Left cardiac atrium (tissue), 4 donors: Measurements from ENCODE around the gene TGIF1. TPM values are rescaled to one million over a fixed set of nuclear protein-coding genes. Genes with fewer than 3 reads are reported as not detected.
"Not testable (repeated sequence)": the region's sequence is repeated elsewhere in the genome, so short reads cannot be mapped to it uniquely, and the experiment has no call there.

Experiments used
- ATAC-seq, 2 donors: fragments of 200-7000 bp; cut with Tn5 transposase; one replicate each; pipeline ENCODE4 v1.9.1; 2020; ENCODE audit warnings: mild to moderate bottlenecking in 2 of 2, moderate library complexity in 2 of 2
- DNase-seq: peaks from one replicate; pipeline ENCODE4 v3.0.0-alpha.2; 2020
- intact Hi-C, 2 donors: fragments of 100-400 bp; cut with DNase I; formaldehyde crosslinking; loops; one replicate each; pipeline versions ENCODE4 v1.14.1 to v1.15.1; 2022 to 2023
- long read RNA-seq: library from polyadenylated mRNA; unstranded; transcript quantifications from one replicate; pipeline ENCODE4 v2.0.0, GENCODE V29; 2021
- total RNA-seq, 2 donors: library from RNA; stranded (reverse); fragmentation: NEBNext Ultra II Directional; extraction: Animal tissue kit (Norgen Biotek cat#: 25700); gene quantifications; one replicate each; pipeline ENCODE4 v1.2.1, GENCODE V29; 2021
- donor health status: DM: no; HTN: yes; CAD: no.
- donor health status: DM: no; HTN: yes; CAD: no; lungs with severe emphysema.
- donor health status: DM: yes; HTN: yes; CAD: no.
- donor health status: Dilated cardiomyopathy.

The TGIF1 gene
- total RNA-seq, result 10 to 100 TPM; 12.0 to 22.9 TPM
- long read RNA-seq, transcript TGIF1-202 (3 exons, 2,076 nt), result major isoform, 8 of 12 reads
- long read RNA-seq, partial matches to known transcripts, result 0 of 12 reads
- long read RNA-seq, other reads (novel, unspliced or antisense), result 0 of 12 reads

- peak; percentile 86 for DNase-seq
- intact Hi-C loops, result loop anchor here (2.0 to 10.0 kb wide), 3 partner anchors 165 to 215 kb away; no protein-coding TSS in a partner anchor
Measured at GRCh38 chr18:3450012-3450798, at the start of gene TGIF1. Gene TGIF1, plus strand, starts transcription at chr18:3450172. Its CDS starts 318 bp downstream, at chr18:3450490.

GRCh38 chr18:3400567-3401296 is 49.2 kb upstream of the TGIF1 start:
- no peak for DNase-seq
- intact Hi-C loops, result no loop called here
- ATAC-seq, result no peak

More at GRCh38 chr18:3450012-3450798, at the start of gene TGIF1:
- peak; percentile 24 to 52 for ATAC-seq

- DNase-seq, result no peak
- intact Hi-C loops, result no loop called here
- ATAC-seq, result no peak
Measured at GRCh38 chr18:3401669-3402620, 48.0 kb upstream of the TGIF1 start.

- no peak for DNase-seq
- intact Hi-C loops, result no loop called here
- no peak for ATAC-seq
Measured at GRCh38 chr18:3402982-3403451, 47.0 kb upstream of the TGIF1 start.

GRCh38 chr18:3405713-3406112 is 44.3 kb upstream of the TGIF1 start:
- intact Hi-C loops, result no loop called here
- no peak for ATAC-seq
- DNase-seq, result no peak

- intact Hi-C loops, result no loop called here
- no peak for ATAC-seq
Measured at GRCh38 chr18:3408107-3408506, 41.9 kb upstream of the TGIF1 start.

GRCh38 chr18:3409811-3410210 is 40.2 kb upstream of the TGIF1 start:
- ATAC-seq, result no peak
- intact Hi-C loops, result no loop called here
- no peak for DNase-seq

More at GRCh38 chr18:3408107-3408506, 41.9 kb upstream of the TGIF1 start:
- no peak for DNase-seq

GRCh38 chr18:3410273-3410672 is 39.7 kb upstream of the TGIF1 start:
- no peak for DNase-seq
- intact Hi-C loops, result no loop called here
- ATAC-seq, result no peak

- intact Hi-C loops, ATAC-seq, DNase-seq: not testable (repeated sequence)
Measured at GRCh38 chr18:3410876-3411275, 39.1 kb upstream of the TGIF1 start.

- ATAC-seq (no peak), DNase-seq (no peak)
- intact Hi-C loops, result no loop called here
Measured at GRCh38 chr18:3411327-3411726, 38.6 kb upstream of the TGIF1 start.

GRCh38 chr18:3411854-3412268 is 38.1 kb upstream of the TGIF1 start:
- DNase-seq (peak; percentile 39), ATAC-seq (peak; percentile 53 to 95)
- intact Hi-C loops, result no loop called here

GRCh38 chr18:3412528-3412927 is 37.4 kb upstream of the TGIF1 start:
- DNase-seq, intact Hi-C loops: not testable (repeated sequence)
- peak in 1 of 2 donors; percentile 51 for ATAC-seq

- intact Hi-C loops, result no loop called here
- no peak for ATAC-seq
- DNase-seq, result no peak
Measured at GRCh38 chr18:3415110-3415509, 34.9 kb upstream of the TGIF1 start.

GRCh38 chr18:3418083-3418482 is 31.9 kb upstream of the TGIF1 start:
- no peak for DNase-seq
- intact Hi-C loops, result no loop called here
- ATAC-seq, result no peak

DNA sequence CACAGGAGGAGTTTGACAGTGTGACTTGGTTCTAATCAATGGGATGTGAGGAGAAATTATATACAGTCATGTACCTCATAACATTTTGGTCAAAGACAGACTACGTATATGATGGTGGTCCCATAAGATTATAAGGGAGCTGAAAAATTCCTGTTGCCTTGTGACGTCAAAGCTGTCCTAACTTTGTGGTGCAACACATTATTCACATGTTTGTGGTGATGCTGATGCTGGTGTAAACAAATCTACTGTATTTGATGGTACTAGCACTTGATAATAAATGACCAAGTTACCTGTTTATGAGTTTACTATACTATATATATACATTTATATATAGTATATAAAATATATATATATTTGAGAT is 29.1 kb upstream of the TGIF1 start:
- DNase-seq, result no peak
- intact Hi-C loops, result no loop called here
- ATAC-seq, result no peak

- ATAC-seq, result no peak
- no peak for DNase-seq
- intact Hi-C loops, result no loop called here
Measured at GRCh38 chr18:3422905-3423304, 27.1 kb upstream of the TGIF1 start.

DNA sequence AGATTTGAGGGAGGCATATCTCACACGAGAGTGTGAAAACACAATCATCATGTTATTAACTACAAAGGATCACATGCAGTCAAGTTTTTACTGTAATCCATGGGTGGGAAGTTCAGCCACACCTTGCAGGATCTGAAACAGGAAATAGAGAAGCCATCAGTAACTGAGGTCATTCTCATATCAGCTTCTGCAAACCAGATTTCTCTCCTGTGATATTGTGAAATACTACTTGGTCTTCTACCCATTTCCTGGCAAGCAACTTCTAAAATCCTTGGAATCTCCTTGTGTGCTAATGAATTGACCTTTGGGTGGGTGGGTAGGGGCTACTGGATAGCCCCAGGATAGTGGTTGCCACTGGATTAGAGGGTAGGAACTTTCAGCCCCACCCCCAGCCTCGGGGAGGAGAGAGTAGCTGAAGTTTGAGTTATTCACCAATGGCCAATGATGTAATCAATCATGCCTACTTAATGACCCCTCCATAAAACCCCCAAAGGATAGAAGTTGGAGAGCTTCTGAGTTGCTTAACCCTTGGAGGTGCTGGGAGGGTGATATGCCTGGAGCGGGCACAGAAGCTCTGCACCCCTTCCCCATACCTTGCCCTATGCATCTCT is 25.6 kb upstream of the TGIF1 start:
- no peak for ATAC-seq
- DNase-seq, result no peak
- intact Hi-C loops, result no loop called here

- no peak for ATAC-seq
- no peak for DNase-seq
- intact Hi-C loops, result no loop called here
Measured at GRCh38 chr18:3425030-3425429, 24.9 kb upstream of the TGIF1 start.

DNA sequence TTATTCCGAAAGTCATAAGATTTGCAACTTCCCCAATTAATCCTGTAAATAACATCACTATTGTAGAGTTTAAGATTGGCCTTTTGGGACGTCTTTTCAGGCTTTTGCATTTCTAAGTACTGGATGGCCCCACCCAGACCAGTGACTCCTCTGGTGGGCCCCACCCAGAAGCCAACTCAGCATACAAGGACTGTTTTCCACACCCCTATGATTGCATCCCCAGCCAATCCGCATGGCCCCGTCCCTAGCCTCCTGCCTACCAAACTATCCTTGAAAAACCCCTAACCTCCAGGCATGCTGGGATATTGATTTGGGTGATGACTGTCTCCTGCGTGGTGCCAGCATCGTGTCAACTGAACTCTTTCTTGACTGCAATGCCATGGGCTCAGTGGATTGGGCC is 24.5 kb upstream of the TGIF1 start:
- intact Hi-C loops, result no loop called here
- DNase-seq (no peak), ATAC-seq (no peak)
